HCT116 (cell line): ENCODE data around the gene NCOA1. TPM values are rescaled to one million over a fixed set of nuclear protein-coding genes. Genes with fewer than 3 reads are reported as not detected.
A peak's percentile ranks its signal among the peaks of the same experiment; 100 is the strongest.

ENCODE experiments used
- ATAC-seq: fragments of 200-7000 bp; cut with Tn5 transposase; 2 replicates; pipeline ENCODE4 v1.9.1; 2020; ENCODE audit warnings: mild to moderate bottlenecking, moderate library complexity
- BruUV-seq: library from RNA; stranded (reverse); fragments of 400-500 nt; replicated peaks from 2 replicates; lab custom pipeline; 2021; lab: Mats Ljungman, UMichigan
- CTCF ChIA-PET: fragments of 300-600 bp; sonication (Branson Sonifier 250); formaldehyde crosslinking; loops from one replicate; lab custom pipeline; 2021; ENCODE audit warnings: antibody characterized with exemption; lab: Charles Lee
- POLR2A ChIA-PET: fragments of 300-600, 350-600 bp; sonication (Branson Sonifier 250); formaldehyde crosslinking; loops from one replicate; lab custom pipeline; 2021; ENCODE audit warnings: antibody characterized with exemption; lab: Charles Lee
- RAD21 ChIA-PET, 2 experiments: fragments of 300-600 bp; sonication (Branson Sonifier 250); formaldehyde crosslinking; loops; one replicate each; lab custom pipeline; 2023; ENCODE audit warnings: low total read pairs in 2 of 2; ENCODE audit not compliant: uncharacterized antibody in 2 of 2, unreplicated experiment in 2 of 2, low non-redundant PET in 1 of 2; lab: Charles Lee
- DNase-seq: peaks from one replicate; pipeline ENCODE4 v3.0.0-alpha.2; 2010; ENCODE audit warnings: low read depth, low spot score
- H2AFZ ChIP-seq: fragments of 200-600 bp; shearing (Covaris generic), sonication (generic); 2 replicates; pipeline ENCODE4 v1.6.1; 2017; ENCODE audit warnings: low read depth, mixed run types, mixed read lengths, antibody characterized with exemption, low read length; ENCODE audit not compliant: poor library complexity, severe bottlenecking
- H3K27ac ChIP-seq: 2 replicates; pipeline ENCODE4 v1.5.1; 2012; ENCODE audit warnings: low read depth, low read length
- H3K27me3 ChIP-seq: fragments of 200-600 bp; sonication (generic); 2 replicates; pipeline ENCODE4 v1.6.1; 2016; ENCODE audit warnings: mixed run types, low read length, mixed read lengths; ENCODE audit not compliant: insufficient read depth
- H3K36me3 ChIP-seq, 2 experiments: fragments of 200-500 bp in 1 of 2; fragments of 200-600 bp in 1 of 2; sonication (Bioruptor generic) in 1 of 2; sonication (generic) in 1 of 2; 2 replicates each; pipeline versions ENCODE4 v1.5.1 to v1.6.1; 2014 to 2016; ENCODE audit warnings: low read length in 2 of 2, inconsistent platforms in 1 of 2, mixed read lengths in 1 of 2, mixed run types in 1 of 2; ENCODE audit not compliant: insufficient read depth in 2 of 2, control insufficient read depth in 1 of 2
- H3K4me1 ChIP-seq, 2 experiments: fragments of 200-600 bp in 1 of 2; sonication (generic) in 1 of 2; 2 replicates each; pipeline versions ENCODE4 v1.5.1 to v1.6.1; 2012 to 2017; ENCODE audit warnings: low read length in 2 of 2, inconsistent platforms in 1 of 2, mild to moderate bottlenecking in 1 of 2, mixed read lengths in 1 of 2, mixed run types in 1 of 2, moderate library complexity in 1 of 2; ENCODE audit not compliant: insufficient read depth in 2 of 2, control insufficient read depth in 1 of 2
- H3K4me2 ChIP-seq: fragments of 200-600 bp; sonication (generic); 2 replicates; pipeline ENCODE4 v1.6.1; 2017; ENCODE audit warnings: mixed run types, low read length, mixed read lengths
- H3K4me3 ChIP-seq, 2 experiments: fragments of 200-600 bp in 1 of 2; sonication (generic) in 1 of 2; replicated peaks in 1 of 2; 2 replicates each; pipeline ENCODE4 v1.5.1; 2011 to 2016; ENCODE audit warnings: low read length in 2 of 2, control low read depth in 1 of 2, low read depth in 1 of 2, mild to moderate bottlenecking in 1 of 2, mixed read lengths in 1 of 2, mixed run types in 1 of 2
- H3K79me2 ChIP-seq: fragments of 200-600 bp; sonication (generic); 2 replicates; pipeline ENCODE4 v1.6.1; 2017; ENCODE audit warnings: mild to moderate bottlenecking, mixed run types, low read length, moderate library complexity, mixed read lengths; ENCODE audit not compliant: insufficient read depth
- H3K9ac ChIP-seq: fragments of 200-600 bp; sonication (generic); 2 replicates; pipeline ENCODE4 v1.6.1; 2016; ENCODE audit warnings: low read length, mixed read lengths
- H3K9me2 ChIP-seq: fragments of 200-600 bp; sonication (generic), shearing (Covaris generic); 2 replicates; pipeline ENCODE4 v1.6.1; 2017; ENCODE audit warnings: mixed run types, mild to moderate bottlenecking, moderate library complexity; ENCODE audit not compliant: insufficient read depth
- H3K9me3 ChIP-seq, 2 experiments: fragments of 200-500 bp in 1 of 2; fragments of 200-600 bp in 1 of 2; sonication (Bioruptor generic) in 1 of 2; sonication (generic) in 1 of 2; 2 replicates each; pipeline ENCODE4 v1.6.1; 2014 to 2017; ENCODE audit warnings: low read length in 2 of 2, mixed read lengths in 2 of 2, inconsistent platforms in 1 of 2, low read depth in 1 of 2, mild to moderate bottlenecking in 1 of 2, mixed run types in 1 of 2, moderate library complexity in 1 of 2; ENCODE audit not compliant: control insufficient read depth in 1 of 2, insufficient read depth in 1 of 2
- H4K20me1 ChIP-seq: fragments of 200-600 bp; sonication (generic), shearing (Covaris generic); 2 replicates; pipeline ENCODE4 v1.6.1; 2017; ENCODE audit warnings: mixed run types, mild to moderate bottlenecking, moderate library complexity; ENCODE audit not compliant: insufficient read depth
- CEBPB ChIP-seq: IDR thresholded peaks from 2 replicates; pipeline ENCODE4 v1.6.1; 2012; ENCODE audit warnings: low read depth
- CTCF ChIP-seq, 3 experiments: fragments of 200-600 bp in 1 of 3; sonication (generic) in 1 of 3; IDR thresholded peaks in 2 of 3; conservative IDR thresholded peaks in 1 of 3; 2 replicates each; pipeline ENCODE4 v1.5.1; 2012 to 2017; ENCODE audit warnings: low read depth in 2 of 3, low read length in 2 of 3, antibody characterized with exemption in 1 of 3, borderline replicate concordance in 1 of 3, control low read depth in 1 of 3, mild to moderate bottlenecking in 1 of 3, mixed read lengths in 1 of 3, mixed run types in 1 of 3, moderate library complexity in 1 of 3; ENCODE audit not compliant: insufficient read depth in 1 of 3
- ELF1 ChIP-seq: IDR thresholded peaks from 2 replicates; pipeline ENCODE4 v1.6.1; 2012; ENCODE audit warnings: low read depth, borderline replicate concordance
- EZH2 ChIP-seq: fragments of 200-600 bp; sonication (generic); IDR thresholded peaks from 2 replicates; pipeline ENCODE4 v1.6.1; 2017; ENCODE audit warnings: antibody characterized with exemption, mixed run types
- FOSL1 ChIP-seq: IDR thresholded peaks from 2 replicates; pipeline ENCODE4 v1.6.1; 2012; ENCODE audit warnings: low read depth
- JUND ChIP-seq: IDR thresholded peaks from 2 replicates; pipeline ENCODE4 v1.6.1; 2012
- POLR2A ChIP-seq: IDR thresholded peaks from 2 replicates; pipeline ENCODE4 v1.7.0; 2011; ENCODE audit warnings: borderline replicate concordance; ENCODE audit not compliant: insufficient read depth, insufficient read length; ENCODE audit errors: extremely low read depth
- POLR2AphosphoS5 ChIP-seq: IDR thresholded peaks from 2 replicates; pipeline ENCODE4 v1.6.1; 2011; ENCODE audit warnings: mild to moderate bottlenecking, low read depth, low read length, moderate library complexity
- RAD21 ChIP-seq: IDR thresholded peaks from 2 replicates; pipeline ENCODE4 v1.6.1; 2012; ENCODE audit warnings: low read depth, mild to moderate bottlenecking
- REST ChIP-seq: IDR thresholded peaks from 2 replicates; pipeline ENCODE4 v1.6.1; 2012; ENCODE audit warnings: low read depth
- SIN3A ChIP-seq: IDR thresholded peaks from 2 replicates; pipeline ENCODE4 v1.6.1; 2012; ENCODE audit warnings: low read depth
- SRF ChIP-seq: IDR thresholded peaks from 2 replicates; pipeline ENCODE4 v1.6.1; 2012; ENCODE audit warnings: low read depth
- TCF7L2 ChIP-seq: IDR thresholded peaks from 2 replicates; pipeline ENCODE4 v1.7.0; 2011; ENCODE audit warnings: borderline replicate concordance, inconsistent platforms; ENCODE audit not compliant: insufficient read depth, insufficient read length; ENCODE audit errors: extremely low read depth
- ZBTB33 ChIP-seq: IDR thresholded peaks from 2 replicates; pipeline ENCODE4 v1.6.1; 2011; ENCODE audit warnings: mild to moderate bottlenecking, low read length, moderate library complexity; ENCODE audit not compliant: insufficient replicate concordance; ENCODE audit errors: extremely low read depth
- ZFX ChIP-seq: fragments of 450-650 bp; IDR thresholded peaks from 2 replicates; pipeline ENCODE4 v1.6.1; 2017
- ZNF274 ChIP-seq: fragments of 200-500 bp; sonication (Bioruptor generic); IDR thresholded peaks from 2 replicates; pipeline ENCODE4 v1.6.1; 2014; ENCODE audit warnings: mild to moderate bottlenecking, low read depth, low read length, inconsistent platforms
- intact Hi-C: fragments of 100-400 bp; cut with micrococcal nuclease; formaldehyde crosslinking; loops from 2 replicates; pipeline ENCODE4 v1.10.0; 2022
- total RNA-seq: library from RNA; stranded (reverse); gene quantifications from one replicate; pipeline ENCODE4 v1.2.1, GENCODE V29; 2021; ENCODE audit not compliant: unreplicated experiment

The NCOA1 gene
- total RNA-seq, 1 experiment from 2014 or later, result 10.4 TPM

DNA sequence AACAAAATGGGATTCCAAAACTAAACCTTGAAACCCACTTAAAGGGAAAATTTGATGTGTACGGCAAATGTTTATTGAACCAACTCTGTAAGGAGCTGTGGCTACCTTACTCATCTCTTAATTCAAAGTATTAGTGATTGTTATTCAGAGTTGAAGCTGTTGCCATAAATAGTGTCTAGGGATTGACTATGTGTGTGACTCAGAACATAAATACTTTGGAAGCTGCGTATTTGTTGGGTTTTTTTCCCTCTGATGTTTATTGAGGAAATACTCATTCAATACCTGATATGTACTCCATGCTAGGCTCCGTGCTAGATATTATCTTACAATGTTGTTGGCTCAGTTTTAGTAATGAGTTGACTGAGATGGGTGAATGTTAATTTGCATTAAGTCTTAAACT lies 211.7 kb downstream of the NCOA1 start (continued):
- TF ChIP-seq EZH2 (no peak), SRF (peak; percentile 82)
- TF ChIP-seq, all 23 proteins: peak for 10

GRCh38 chr2:24704692-24705091 lies 213.6 kb downstream of the NCOA1 start:
- ChIA-PET CTCF (no interaction called here), POLR2A (no interaction called here), RAD21 (no interaction called here)
- Histone ChIP-seq H4K20me1 (no peaks in the 10 kb centered on the region), H3K4me3 (no peak overlapping the region), H3K27me3 (no peaks in the 10 kb centered on the region), H3K9ac (no peak overlapping the region), H3K36me3 (no peaks in the 10 kb centered on the region), H2AFZ (no peak overlapping the region), H3K9me3 (no peaks in the 10 kb centered on the region), H3K9me2 (no peaks in the 10 kb centered on the region), H3K79me2 (no peaks in the 10 kb centered on the region), H3K4me1 (peaks cover 17 to 33% of the 10 kb centered on the region in 2 experiments), H3K4me2 (0 out of 2 replicates have a peak overlapping the region, but pooled peaks have one; percentile 22), H3K27ac (no peak overlapping the region)
- intact Hi-C loops, result no loop called here
- DNase-seq (no peak), ATAC-seq (no peak)
- TF ChIP-seq EZH2 (no peak), CEBPB (no peak), CTCF (IDR thresholded peaks at IDR 0.05 in 2 of 3, conservative IDR thresholded peaks at IDR 0.05 in 1 of 3; ENCODE audit: borderline replicate concordance in 1 of 3, insufficient read depth in 1 of 3, low read depth in 2 of 3, low read length in 2 of 3) (no peak), ELF1 (no peak), SRF (no peak), POLR2A (no peak), TCF7L2 (no peak), REST (no peak), ZNF274 (no peak), ZFX (no peak), POLR2AphosphoS5 (no peak), ZBTB33 (no peak), FOSL1 (no peak), SIN3A (no peak), RAD21 (no peak), JUND (no peak)
- BruUV-seq, result no TSS peak
